ENCODE results near the gene FRRS1.

- TF ChIP-seq CTCF (IDR thresholded peaks at IDR 0.05) (no peak), POLR2A (IDR thresholded peaks at IDR 0.05) (no peak)
Observed at GRCh38 chr1:99776120-99776519, 9.7 kb upstream of the FRRS1 start.
